HG02642 (cell line): Measurements from ENCODE around the gene AMOTL1.

ENCODE experiments used
- ATAC-seq: cut with Tn5 transposase; IDR thresholded peaks from one replicate; pipeline ENCODE4 v1.9.1; 2021; ENCODE audit warnings: mild to moderate bottlenecking; ENCODE audit not compliant: unreplicated experiment, poor library complexity

The AMOTL1 gene

GRCh38 chr11:94766713-94767206 lies 1.4 kb upstream of the AMOTL1 start:
- ATAC-seq, result no peak

GRCh38 chr11:94767291-94767690 lies 865 bp upstream of the AMOTL1 start:
- no peak for ATAC-seq

- peak; percentile 30 for ATAC-seq
Measured at GRCh38 chr11:94768602-94769541, 716 bp downstream of the AMOTL1 start.

GRCh38 chr11:94769880-94770279 lies 1.7 kb downstream of the AMOTL1 start:
- no peak for ATAC-seq

- ATAC-seq, result no peak
Measured at GRCh38 chr11:94770563-94771120, 2.5 kb downstream of the AMOTL1 start.

- ATAC-seq, result no peak
Measured at GRCh38 chr11:94771390-94771789, 3.2 kb downstream of the AMOTL1 start.

GRCh38 chr11:94771951-94772350 lies 3.8 kb downstream of the AMOTL1 start:
- ATAC-seq, result no peak

- ATAC-seq, result no peak
Measured at GRCh38 chr11:94773842-94774241, 5.7 kb downstream of the AMOTL1 start.

- ATAC-seq, result no peak
Measured at GRCh38 chr11:94774345-94774744, 6.2 kb downstream of the AMOTL1 start.

GRCh38 chr11:94775567-94776327 lies 7.6 kb downstream of the AMOTL1 start:
- ATAC-seq, result no peak

GRCh38 chr11:94776351-94777321 lies 8.5 kb downstream of the AMOTL1 start:
- no peak for ATAC-seq

GRCh38 chr11:94780432-94780831 lies 12.3 kb downstream of the AMOTL1 start:
- no peak for ATAC-seq

- no peak for ATAC-seq
Measured at GRCh38 chr11:94781837-94782236, 13.7 kb downstream of the AMOTL1 start.

- no peak for ATAC-seq
Measured at GRCh38 chr11:94782446-94782845, 14.3 kb downstream of the AMOTL1 start.

GRCh38 chr11:94784884-94785283 lies 16.7 kb downstream of the AMOTL1 start:
- no peak for ATAC-seq

- no peak for ATAC-seq
Measured at GRCh38 chr11:94785509-94785908, 17.4 kb downstream of the AMOTL1 start.

GRCh38 chr11:94786264-94787126 lies 18.3 kb downstream of the AMOTL1 start:
- ATAC-seq, result no peak

- ATAC-seq, result no peak
Measured at GRCh38 chr11:94787801-94788200, 19.6 kb downstream of the AMOTL1 start.

GRCh38 chr11:94788396-94788795 lies 20.2 kb downstream of the AMOTL1 start:
- no peak for ATAC-seq
